ENCODE measurements around the gene MAP2. TPM values are rescaled to one million over a fixed set of nuclear protein-coding genes. Genes with fewer than 3 reads are reported as not detected.

Gene MAP2
- total RNA-seq, 2 experiments from 2014 or later, result 0.12 TPM; not detected in 1

- Mint-ChIP-seq H3K4me1 (no peaks in the 10 kb centered on the region), H3K27ac (no peak overlapping the region), H3K9me3 (no peaks in the 10 kb centered on the region), H3K4me3 (no peak overlapping the region), H3K27me3 (peaks cover 3% of the 10 kb centered on the region), H3K36me3 (ENCODE audit: low read depth) (no peaks in the 10 kb centered on the region)
- ChIA-PET POLR2A (no interaction called here), CTCF (no interaction called here)
- no peak for DNase-seq
Measured at GRCh38 chr2:209686448-209686847, 262.6 kb downstream of the MAP2 start.

DNA sequence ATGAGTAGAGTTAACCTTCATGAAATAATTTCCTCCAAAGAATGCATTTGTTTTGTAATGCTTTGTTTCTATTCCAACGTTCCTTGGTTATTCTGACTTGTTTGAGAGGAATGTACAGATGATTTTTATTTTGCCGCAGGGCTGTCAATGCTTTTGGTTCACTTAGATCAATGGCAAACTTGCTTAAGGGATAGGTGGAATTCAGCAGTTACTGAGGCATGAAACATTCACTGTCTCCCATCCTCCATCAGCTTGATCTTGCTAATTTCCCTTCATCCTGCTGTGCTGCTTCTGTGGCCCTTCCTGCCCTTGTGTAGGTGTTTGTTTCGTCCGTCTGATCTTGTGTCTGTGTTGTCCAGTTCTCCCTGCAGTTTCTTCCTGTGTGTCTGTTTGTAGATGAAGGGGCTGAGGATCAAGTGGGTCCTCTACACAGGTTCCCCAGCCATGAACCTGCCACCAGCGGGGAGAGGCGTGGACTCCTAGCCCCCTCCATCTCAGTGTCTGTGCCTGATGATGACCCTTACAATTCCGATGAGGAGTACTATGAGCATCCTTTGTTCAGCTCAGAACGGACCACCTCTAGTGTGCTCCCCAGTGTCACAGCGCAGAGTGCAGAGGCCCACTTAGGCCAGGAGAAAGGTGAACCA, 263.6 kb downstream of the MAP2 start:
- Mint-ChIP-seq H3K27me3 (peaks cover 2% of the 10 kb centered on the region), H3K27ac (no peak overlapping the region), H3K9me3 (no peaks in the 10 kb centered on the region), H3K36me3 (ENCODE audit: low read depth) (no peaks in the 10 kb centered on the region), H3K4me3 (no peak overlapping the region), H3K4me1 (no peaks in the 10 kb centered on the region)
- no peak for DNase-seq
- POLR2A ChIA-PET, result no interaction called here
- CTCF ChIA-PET, result no interaction called here

DNA sequence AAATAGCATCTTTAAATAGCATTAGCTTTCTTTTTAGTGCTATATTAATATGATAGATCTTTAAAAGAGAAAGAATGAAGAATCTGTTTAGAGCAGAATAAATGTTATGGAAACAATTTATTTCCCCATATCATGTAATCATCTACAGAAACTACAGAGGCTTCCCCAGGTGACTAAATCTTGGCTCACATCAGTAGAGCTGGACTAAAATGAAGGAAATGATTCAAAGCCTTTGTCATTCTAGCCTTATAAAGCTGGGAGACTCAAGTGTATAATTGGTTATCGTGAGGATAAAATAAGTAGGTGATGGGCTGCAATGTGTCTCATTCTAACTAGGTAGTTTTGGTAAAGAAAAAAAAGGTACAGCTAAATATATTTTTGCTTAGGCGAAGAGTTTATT, 264.5 kb downstream of the MAP2 start:
- Mint-ChIP-seq H3K4me1 (no peaks in the 10 kb centered on the region), H3K27ac (no peak overlapping the region), H3K4me3 (no peak overlapping the region), H3K36me3 (ENCODE audit: low read depth) (no peaks in the 10 kb centered on the region), H3K27me3 (no peaks in the 10 kb centered on the region), H3K9me3 (no peaks in the 10 kb centered on the region)
- no peak for DNase-seq
- POLR2A ChIA-PET, result no interaction called here
- CTCF ChIA-PET, result no interaction called here

DNA sequence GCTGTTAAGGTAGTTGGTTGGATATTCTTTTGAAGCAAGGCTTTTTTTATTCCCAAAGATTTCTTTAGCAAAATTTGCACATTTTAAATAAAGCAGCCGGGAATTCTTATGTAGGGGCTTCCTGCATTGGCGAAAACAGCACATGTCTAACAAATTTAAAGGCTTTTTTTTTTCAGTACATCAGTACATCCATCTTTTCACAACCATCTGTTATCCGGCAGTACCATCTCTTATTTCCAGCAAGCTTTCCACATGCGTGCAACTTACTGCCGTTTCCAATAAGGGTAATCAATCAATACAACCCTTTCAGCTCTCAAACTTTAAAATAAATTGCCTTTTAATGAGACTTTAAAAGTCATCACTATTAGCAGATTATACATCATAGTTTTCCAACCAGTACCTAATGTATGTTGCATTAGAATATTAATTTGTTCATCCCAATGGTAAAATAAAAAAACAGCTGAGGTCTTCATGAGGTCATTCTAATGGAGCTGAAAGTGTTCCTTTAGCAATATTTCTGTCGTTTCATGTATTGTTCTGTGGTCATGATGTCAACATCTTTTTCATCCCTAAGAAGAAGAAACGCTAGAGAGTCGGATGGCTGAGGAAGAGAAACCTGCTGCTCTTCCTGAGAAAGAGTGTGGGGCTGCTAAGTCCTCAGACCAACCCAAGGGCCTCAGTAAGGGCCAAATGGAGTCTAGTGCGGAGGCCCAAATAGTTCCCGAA, 266.3 kb downstream of the MAP2 start:
- ChIA-PET CTCF (no interaction called here), POLR2A (no interaction called here)
- Mint-ChIP-seq H3K36me3 (ENCODE audit: low read depth) (no peaks in the 10 kb centered on the region), H3K9me3 (no peaks in the 10 kb centered on the region), H3K4me3 (no peak overlapping the region), H3K27me3 (no peaks in the 10 kb centered on the region), H3K4me1 (no peaks in the 10 kb centered on the region), H3K27ac (no peak overlapping the region)
- DNase-seq, result no peak

DNA sequence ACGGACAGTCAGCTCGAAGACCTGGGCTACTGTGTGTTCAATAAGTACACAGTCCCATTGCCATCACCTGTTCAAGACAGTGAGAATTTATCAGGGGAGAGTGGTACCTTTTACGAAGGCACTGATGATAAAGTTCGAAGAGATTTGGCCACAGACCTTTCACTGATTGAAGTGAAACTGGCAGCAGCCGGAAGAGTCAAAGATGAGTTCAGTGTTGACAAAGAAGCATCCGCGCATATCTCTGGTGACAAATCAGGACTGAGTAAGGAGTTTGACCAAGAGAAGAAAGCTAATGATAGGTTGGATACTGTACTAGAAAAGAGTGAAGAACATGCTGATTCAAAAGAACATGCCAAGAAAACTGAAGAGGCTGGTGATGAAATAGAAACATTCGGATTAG, 270.9 kb downstream of the MAP2 start:
- Mint-ChIP-seq H3K36me3 (ENCODE audit: low read depth) (no peaks in the 10 kb centered on the region), H3K27ac (no peak overlapping the region), H3K27me3 (no peaks in the 10 kb centered on the region), H3K4me3 (no peak overlapping the region), H3K4me1 (peaks cover 8% of the 10 kb centered on the region), H3K9me3 (no peaks in the 10 kb centered on the region)
- ChIA-PET POLR2A (no interaction called here), CTCF (no interaction called here)
- no peak for DNase-seq

- H3K4me1 Mint-ChIP-seq, result peaks cover 8% of the 10 kb centered on the region
- H3K36me3 Mint-ChIP-seq (ENCODE audit: low read depth), result no peaks in the 10 kb centered on the region
- DNase-seq, result no peak
- H3K9me3 Mint-ChIP-seq, result no peaks in the 10 kb centered on the region
- no peaks in the 10 kb centered on the region for H3K27me3 Mint-ChIP-seq
- CTCF ChIA-PET, result no interaction called here
- H3K27ac Mint-ChIP-seq, result no peak overlapping the region
- H3K4me3 Mint-ChIP-seq, result no peak overlapping the region
- POLR2A ChIA-PET, result no interaction called here
Measured at GRCh38 chr2:209696836-209697711, 273.2 kb downstream of the MAP2 start.

GRCh38 chr2:209702775-209703174, 278.9 kb downstream of the MAP2 start:
- peaks cover 1% of the 10 kb centered on the region for H3K4me1 Mint-ChIP-seq
- H3K9me3 Mint-ChIP-seq, result no peaks in the 10 kb centered on the region
- no peaks in the 10 kb centered on the region for H3K36me3 Mint-ChIP-seq (ENCODE audit: low read depth)
- no peaks in the 10 kb centered on the region for H3K27me3 Mint-ChIP-seq
- POLR2A ChIA-PET, result no interaction called here
- no peak for DNase-seq
- no peak overlapping the region for H3K4me3 Mint-ChIP-seq
- H3K27ac Mint-ChIP-seq, result no peak overlapping the region
- CTCF ChIA-PET, result no interaction called here

GRCh38 chr2:209713219-209713618, 289.4 kb downstream of the MAP2 start:
- Mint-ChIP-seq H3K27me3 (no peaks in the 10 kb centered on the region), H3K9me3 (no peaks in the 10 kb centered on the region), H3K4me1 (no peaks in the 10 kb centered on the region), H3K27ac (no peak overlapping the region), H3K4me3 (no peak overlapping the region), H3K36me3 (ENCODE audit: low read depth) (no peaks in the 10 kb centered on the region)
- no peak for DNase-seq
- ChIA-PET CTCF (no interaction called here), POLR2A (no interaction called here)

GRCh38 chr2:209719034-209719433, 295.2 kb downstream of the MAP2 start:
- Mint-ChIP-seq H3K9me3 (no peaks in the 10 kb centered on the region), H3K27me3 (no peaks in the 10 kb centered on the region), H3K36me3 (ENCODE audit: low read depth) (no peaks in the 10 kb centered on the region), H3K27ac (no peak overlapping the region), H3K4me3 (no peak overlapping the region), H3K4me1 (no peaks in the 10 kb centered on the region)
- CTCF ChIA-PET, result no interaction called here
- no peak for DNase-seq
- POLR2A ChIA-PET, result no interaction called here

DNA sequence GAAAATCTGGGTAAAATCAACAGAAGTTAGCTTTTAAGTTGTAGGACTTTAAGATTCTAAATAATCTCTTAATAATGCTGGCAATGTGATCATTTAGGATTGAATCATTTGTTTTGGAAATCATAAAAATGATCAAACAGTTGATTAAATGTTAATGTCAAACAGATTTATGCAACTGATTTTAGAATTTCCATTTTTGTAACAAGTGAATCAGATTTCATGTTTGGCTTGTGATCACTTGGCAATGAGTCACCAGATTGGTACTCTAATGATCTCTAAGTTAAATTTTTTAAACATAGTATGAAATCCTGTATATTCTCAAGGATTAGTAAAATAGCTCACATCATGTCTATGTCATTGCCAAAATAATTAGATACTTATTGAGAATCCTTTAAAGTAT, 297.6 kb downstream of the MAP2 start:
- no peaks in the 10 kb centered on the region for H3K4me1 Mint-ChIP-seq
- no peaks in the 10 kb centered on the region for H3K36me3 Mint-ChIP-seq (ENCODE audit: low read depth)
- ChIA-PET POLR2A (no interaction called here), CTCF (no interaction called here)
- H3K27me3 Mint-ChIP-seq, result no peaks in the 10 kb centered on the region
- H3K9me3 Mint-ChIP-seq, result no peaks in the 10 kb centered on the region
- H3K27ac Mint-ChIP-seq, result no peak overlapping the region
- H3K4me3 Mint-ChIP-seq, result no peak overlapping the region
- DNase-seq, result no peak

- Mint-ChIP-seq H3K27ac (no peak overlapping the region), H3K9me3 (no peaks in the 10 kb centered on the region), H3K36me3 (ENCODE audit: low read depth) (no peaks in the 10 kb centered on the region), H3K27me3 (no peaks in the 10 kb centered on the region), H3K4me1 (no peaks in the 10 kb centered on the region), H3K4me3 (no peak overlapping the region)
- ChIA-PET CTCF (no interaction called here), POLR2A (no interaction called here)
- no peak for DNase-seq
Measured at GRCh38 chr2:209726311-209726710, 302.5 kb downstream of the MAP2 start.

- POLR2A ChIA-PET, result no interaction called here
- H3K9me3 Mint-ChIP-seq, result no peaks in the 10 kb centered on the region
Measured at GRCh38 chr2:209727077-209727476, 303.2 kb downstream of the MAP2 start.

DNA sequence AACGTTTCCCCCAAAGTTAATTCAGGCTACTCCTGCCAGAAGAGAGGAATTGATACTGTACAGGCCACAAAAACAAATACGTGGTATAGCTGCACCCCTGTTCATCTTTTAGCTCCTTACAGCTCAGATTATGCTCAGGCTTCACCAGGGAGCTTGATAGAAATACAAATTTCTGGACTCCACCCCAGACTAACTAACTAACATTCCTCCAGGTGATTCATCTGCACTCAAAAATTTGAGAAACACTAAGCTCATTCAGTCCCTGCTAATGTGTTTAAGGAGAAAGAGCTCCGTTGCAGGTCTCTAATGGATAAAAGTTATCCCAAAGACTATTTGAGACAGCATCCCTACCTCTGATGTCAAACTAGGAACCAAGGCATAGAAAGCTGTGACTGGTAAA, 311.0 kb downstream of the MAP2 start:
- H3K9me3 Mint-ChIP-seq, result no peaks in the 10 kb centered on the region
- ChIA-PET POLR2A (no interaction called here), CTCF (interaction anchor here (1.3 kb wide), 1 partner anchor 11 kb away, joined by 3 read pairs; no protein-coding TSS in a partner anchor)
- H3K27ac Mint-ChIP-seq, result no peak overlapping the region
- no peaks in the 10 kb centered on the region for H3K27me3 Mint-ChIP-seq
- DNase-seq, result no peak
- H3K4me3 Mint-ChIP-seq, result no peak overlapping the region
- no peaks in the 10 kb centered on the region for H3K4me1 Mint-ChIP-seq
- no peaks in the 10 kb centered on the region for H3K36me3 Mint-ChIP-seq (ENCODE audit: low read depth)

More at GRCh38 chr2:209727077-209727476, 303.2 kb downstream of the MAP2 start:
- Mint-ChIP-seq H3K4me3 (no peak overlapping the region), H3K36me3 (ENCODE audit: low read depth) (no peaks in the 10 kb centered on the region), H3K4me1 (no peaks in the 10 kb centered on the region), H3K27me3 (no peaks in the 10 kb centered on the region), H3K27ac (no peak overlapping the region)
- DNase-seq, result no peak
- CTCF ChIA-PET, result no interaction called here
